ENCODE measurements around the gene R3HCC1L. TPM values are rescaled to one million over a fixed set of nuclear protein-coding genes. Genes with fewer than 3 reads are reported as not detected.

Gene R3HCC1L
- total RNA-seq, 1 donor from 2014 or later, result 17.2 TPM

DNA sequence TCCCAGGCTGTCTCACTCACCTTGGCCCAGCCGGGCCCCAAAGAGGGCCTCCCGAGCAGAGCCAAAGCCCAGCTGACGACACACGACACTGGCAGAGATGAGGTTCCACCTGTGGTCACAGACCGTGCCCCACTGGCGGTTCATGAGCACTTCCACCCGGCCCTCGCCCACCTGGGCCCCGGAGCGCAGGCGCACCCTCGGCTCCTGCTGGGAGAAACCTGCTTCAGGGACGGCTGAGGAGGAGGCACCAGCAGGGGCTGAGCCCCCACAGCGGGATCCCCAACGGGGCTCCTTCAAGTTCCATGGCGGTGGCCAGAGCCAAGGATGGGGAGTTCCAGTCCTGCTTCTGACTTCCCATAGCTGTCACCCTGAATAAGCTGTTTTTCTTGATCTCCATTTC lies 123.5 kb downstream of the R3HCC1L start:
- intact Hi-C loops (cut with micrococcal nuclease), result no loop called here

GRCh38 chr10:98258683-98259454 lies 124.4 kb downstream of the R3HCC1L start:
- intact Hi-C loops (cut with micrococcal nuclease), result no loop called here

- intact Hi-C loops (cut with micrococcal nuclease), result no loop called here
Observed at GRCh38 chr10:98259606-98260315, 125.3 kb downstream of the R3HCC1L start.

DNA sequence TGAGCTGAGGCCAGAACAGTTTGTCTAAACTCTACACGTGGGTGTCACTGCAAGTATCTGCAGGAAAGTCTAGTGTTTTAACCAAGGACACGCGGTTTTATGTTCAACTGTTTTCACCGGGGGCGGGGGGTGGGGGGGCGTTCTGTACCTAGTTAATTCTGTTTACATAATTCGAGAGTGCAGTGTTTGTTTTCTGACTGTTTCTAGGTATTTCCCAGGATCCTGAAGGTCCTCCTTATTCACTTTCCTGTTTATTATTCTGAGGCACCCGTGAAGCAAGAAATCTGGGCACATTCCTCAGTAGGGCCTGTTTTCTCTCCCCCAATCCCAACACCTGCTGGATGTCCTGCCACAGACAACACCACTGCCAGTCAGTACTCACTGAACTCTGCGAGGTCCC lies 125.9 kb downstream of the R3HCC1L start:
- intact Hi-C loops (cut with micrococcal nuclease), result no loop called here

DNA sequence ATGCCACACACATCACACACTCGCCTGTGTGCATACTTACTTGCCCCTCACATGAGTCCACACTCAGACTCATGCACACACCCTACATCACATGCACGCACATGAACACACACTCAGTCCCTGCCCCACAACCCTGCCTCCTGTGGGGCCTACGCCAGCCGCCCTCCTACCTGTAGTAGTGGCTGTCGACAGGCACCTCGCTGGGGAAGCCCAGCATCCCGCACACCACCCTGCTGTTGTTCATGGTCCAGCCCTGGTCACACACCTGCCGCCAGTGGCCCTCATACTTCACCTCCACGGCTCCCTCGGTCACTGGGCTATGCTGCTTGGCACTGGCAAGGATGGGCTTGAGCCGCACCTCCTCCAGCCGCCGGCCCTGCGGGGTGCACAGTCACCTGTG lies 126.3 kb downstream of the R3HCC1L start:
- intact Hi-C loops (cut with micrococcal nuclease), result no loop called here

- intact Hi-C loops (cut with micrococcal nuclease), result no loop called here
Observed at GRCh38 chr10:98261436-98262277, 127.2 kb downstream of the R3HCC1L start.

DNA sequence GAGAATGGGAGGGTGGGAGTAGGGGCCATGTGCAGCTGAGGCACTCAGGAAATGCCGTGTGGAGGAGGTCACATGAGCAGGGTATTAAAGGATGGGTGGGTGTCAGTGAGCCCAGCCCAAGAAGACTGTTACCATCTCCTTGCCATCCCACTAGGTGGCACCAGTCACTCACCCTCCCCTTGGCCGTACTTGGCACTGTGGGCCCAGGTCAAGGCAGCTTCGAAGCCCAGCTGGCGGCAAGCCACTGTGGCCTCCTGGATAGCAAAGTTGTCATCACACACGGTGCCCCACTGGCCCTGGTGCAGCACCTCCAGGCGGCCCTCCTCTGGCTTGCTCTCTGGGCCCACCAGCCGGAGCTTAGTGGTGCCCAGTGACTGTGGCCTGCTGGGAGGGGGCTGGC lies 128.1 kb downstream of the R3HCC1L start:
- intact Hi-C loops (cut with micrococcal nuclease), result no loop called here

- intact Hi-C loops (cut with micrococcal nuclease), result no loop called here
Observed at GRCh38 chr10:98263088-98263487, 128.6 kb downstream of the R3HCC1L start.

DNA sequence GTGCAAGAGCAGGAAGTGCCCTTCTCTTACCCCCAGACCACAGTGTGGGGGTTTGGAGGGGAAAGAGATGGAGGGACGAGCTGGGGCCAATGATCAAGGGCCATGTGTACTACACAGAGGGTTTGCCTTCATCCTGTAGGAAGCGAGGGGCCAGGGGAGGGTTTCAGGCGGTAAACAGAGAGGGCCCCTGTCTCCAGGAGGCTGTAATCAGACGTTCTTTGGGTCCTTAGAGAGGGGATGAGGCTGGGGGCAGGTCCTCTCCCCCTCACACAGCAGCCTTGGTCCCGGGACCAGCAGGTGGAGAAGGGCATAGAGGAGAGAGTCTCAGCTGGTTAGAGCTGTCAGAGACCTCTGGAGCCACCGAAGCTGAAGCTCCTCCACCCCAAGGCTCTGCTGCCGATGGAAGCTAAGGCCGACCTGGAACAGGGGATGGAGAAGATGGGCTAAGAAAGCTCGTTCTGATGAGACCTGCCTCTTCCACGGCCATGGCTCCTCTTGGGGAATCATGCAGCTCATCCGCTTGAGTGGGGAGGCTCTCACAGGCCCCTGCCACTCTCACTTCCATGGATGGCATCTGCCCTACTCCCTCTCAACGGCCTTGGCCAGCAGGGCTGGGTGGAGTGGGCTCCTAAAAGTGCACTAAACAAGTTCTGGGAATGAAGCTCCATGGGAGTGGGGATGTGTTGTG lies 130.1 kb downstream of the R3HCC1L start:
- intact Hi-C loops (cut with micrococcal nuclease), result no loop called here

- intact Hi-C loops (cut with micrococcal nuclease), result no loop called here
Observed at GRCh38 chr10:98265403-98266378, 131.2 kb downstream of the R3HCC1L start.

DNA sequence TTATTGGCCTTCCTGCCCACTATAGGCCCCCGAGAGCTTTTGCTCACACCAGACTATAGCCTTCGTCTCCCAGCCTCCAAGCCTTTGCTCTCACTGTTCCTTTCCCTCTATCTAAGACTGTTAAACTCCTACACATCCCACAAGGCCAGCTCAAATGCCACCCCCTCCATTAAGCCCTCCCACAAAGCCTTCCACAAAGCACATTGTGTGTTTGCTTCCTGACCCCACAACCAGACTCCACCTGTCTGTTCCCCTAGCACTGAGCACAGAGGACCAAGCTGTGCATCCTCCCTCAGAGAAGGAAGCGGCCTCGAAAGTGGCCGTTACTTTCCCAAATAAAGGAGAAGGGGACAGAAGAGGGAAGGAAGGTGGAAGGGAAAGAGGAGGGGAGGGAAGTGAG lies 132.2 kb downstream of the R3HCC1L start:
- intact Hi-C loops (cut with micrococcal nuclease), result no loop called here

DNA sequence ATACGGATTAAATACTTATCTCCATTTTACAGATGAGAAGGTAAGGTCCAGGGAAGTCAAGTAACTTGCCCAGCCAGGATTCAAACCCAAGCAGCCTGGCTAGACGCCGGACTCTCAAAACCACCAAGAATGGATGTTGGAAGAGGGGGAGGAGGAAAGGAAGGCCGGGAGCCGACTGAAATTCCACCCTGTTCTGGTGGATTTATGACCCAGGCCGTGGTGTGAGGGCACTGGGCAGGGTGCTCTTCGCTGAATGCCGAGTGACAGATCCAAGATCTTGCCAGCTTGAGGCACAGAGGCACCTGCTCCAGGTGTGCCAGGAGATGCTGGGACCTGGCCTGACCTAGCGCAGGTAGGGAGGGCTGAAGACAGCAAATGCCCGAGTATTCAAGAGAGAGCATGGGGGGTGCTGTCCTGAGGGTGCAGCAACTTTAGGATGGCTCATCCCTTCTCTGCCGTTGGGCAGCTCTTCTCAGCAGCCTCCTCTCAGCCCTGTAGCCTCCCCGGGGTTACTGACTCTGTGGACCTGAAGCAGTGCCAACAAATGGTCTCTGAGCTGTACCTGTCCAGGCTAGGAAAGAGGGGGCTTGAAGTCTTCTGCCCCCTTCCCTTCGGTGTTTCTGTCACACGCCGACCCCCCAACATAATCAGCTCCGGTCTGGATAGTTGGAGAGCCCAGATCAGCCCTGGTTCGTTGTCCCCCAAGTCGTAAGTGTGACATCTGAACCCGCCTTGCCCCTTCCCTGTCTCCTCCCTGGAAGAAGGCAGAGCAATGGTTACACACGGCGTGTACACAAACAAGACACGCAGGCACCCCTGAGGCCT lies 132.8 kb downstream of the R3HCC1L start:
- intact Hi-C loops (cut with micrococcal nuclease), result no loop called here

DNA sequence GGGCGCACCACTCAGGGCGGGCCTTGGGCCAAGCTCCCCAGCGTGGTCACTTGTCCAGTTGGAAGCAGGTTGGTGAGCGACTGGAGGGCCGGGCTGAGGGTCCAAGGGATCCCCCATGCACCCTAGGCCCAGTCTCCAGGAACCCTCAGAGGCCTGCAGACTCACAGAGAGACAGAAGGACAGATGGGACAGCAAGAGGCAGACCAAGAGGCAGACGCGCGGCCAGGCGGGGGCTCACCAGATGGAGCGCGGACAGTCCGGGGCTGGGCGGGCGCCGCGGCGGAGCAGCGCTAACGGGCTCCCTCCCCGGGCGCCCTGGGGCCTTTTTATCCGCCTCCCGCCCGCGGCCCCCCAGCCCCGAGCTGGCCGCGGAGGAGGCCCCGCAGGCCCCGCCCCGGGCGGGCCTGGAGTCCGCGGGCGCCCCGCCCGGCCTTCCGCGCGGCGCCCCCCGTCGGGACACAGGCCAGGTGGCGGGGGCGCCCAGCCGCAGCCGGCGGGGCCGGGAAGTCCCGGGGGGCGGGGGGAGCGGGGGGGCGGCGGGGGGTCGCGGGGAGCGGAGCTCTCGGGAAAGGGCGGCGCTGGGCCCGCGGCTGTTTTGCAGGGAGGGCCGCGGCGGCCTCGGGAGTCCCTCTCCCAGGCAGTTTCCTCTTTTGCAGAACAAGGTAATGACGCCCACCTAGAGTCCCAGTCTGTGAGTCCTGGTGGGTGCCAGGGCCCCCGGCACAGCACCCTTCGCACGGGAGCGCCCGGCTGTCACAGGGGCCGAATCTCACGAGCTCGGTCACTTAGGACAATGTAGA lies 133.6 kb downstream of the R3HCC1L start, which contains the start of gene LOXL4:
Gene LOXL4 (minus strand): TSS at position 301 of the 800 bp plus-strand sequence. CDS start 5,175 bp downstream, outside the sequence.
- intact Hi-C loops (cut with micrococcal nuclease), result no loop called here

- intact Hi-C loops (cut with micrococcal nuclease), result no loop called here
Observed at GRCh38 chr10:98268694-98269431, 134.4 kb downstream of the R3HCC1L start.

- intact Hi-C loops (cut with micrococcal nuclease), result no loop called here
Observed at GRCh38 chr10:98269435-98269912, 135.0 kb downstream of the R3HCC1L start.

DNA sequence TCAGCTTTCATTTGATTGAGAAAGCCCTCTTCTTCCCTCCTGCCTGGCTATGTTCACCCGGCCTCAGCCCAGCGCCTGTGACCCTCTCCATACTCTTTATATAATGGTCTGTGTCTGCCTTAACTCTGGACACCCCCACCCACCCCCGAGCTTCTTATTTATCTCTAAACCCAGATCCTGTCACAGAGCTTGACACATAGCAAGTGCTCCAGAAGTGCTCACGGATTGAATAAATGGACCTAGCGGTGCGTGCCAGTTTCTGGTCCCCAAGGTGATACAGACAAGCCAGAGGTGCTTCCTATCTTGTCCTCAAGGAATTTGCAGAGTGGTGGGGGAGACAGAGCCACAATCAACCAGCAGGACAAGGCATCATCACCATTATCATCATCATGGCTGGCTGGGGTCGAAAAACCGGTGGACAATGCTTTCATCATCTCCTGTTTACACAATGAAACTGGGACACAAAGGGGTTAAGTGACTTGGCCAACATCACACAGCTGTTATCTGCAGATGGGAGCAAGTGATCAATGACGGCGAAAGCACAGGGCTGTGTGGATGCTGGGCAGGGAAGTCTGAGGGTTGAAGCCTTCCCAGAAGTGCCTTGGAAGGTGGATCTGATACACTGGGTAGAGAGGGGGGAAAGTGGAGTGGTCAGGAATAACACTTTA lies 135.8 kb downstream of the R3HCC1L start:
- intact Hi-C loops (cut with micrococcal nuclease), result no loop called here

DNA sequence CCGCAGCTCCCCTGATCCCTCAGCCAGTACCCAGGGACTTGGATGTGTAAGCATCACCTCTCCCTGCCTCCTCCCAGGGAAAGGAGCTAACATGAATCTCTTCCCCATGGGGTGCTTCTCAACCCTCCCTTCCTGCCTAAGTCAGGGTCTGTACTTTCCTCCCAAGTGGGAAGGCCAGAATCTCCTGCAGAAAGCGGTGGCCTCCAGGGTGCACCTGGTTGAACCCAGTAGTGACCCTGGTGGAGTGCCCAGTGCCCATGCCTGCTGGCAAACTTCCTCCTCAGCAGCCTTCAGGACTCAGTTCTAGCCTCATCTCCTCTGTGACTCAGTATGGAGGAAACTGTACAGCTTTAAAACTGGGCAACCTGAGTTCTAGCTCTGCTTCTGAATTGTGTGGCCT lies 136.3 kb downstream of the R3HCC1L start:
- intact Hi-C loops (cut with micrococcal nuclease), result no loop called here
